ENCODE measurements around the gene COL5A2.

COL5A2 gene

GRCh38 chr2:189144700-189145211 lies 34.8 kb downstream of the COL5A2 start:
- DNase-seq: no peak

- no peak for DNase-seq
These were observed 35.6 kb downstream of the COL5A2 start for GRCh38 chr2:189143925-189144324.

GRCh38 chr2:189142893-189143759 lies 36.4 kb downstream of the COL5A2 start:
- DNase-seq: no peak

DNA sequence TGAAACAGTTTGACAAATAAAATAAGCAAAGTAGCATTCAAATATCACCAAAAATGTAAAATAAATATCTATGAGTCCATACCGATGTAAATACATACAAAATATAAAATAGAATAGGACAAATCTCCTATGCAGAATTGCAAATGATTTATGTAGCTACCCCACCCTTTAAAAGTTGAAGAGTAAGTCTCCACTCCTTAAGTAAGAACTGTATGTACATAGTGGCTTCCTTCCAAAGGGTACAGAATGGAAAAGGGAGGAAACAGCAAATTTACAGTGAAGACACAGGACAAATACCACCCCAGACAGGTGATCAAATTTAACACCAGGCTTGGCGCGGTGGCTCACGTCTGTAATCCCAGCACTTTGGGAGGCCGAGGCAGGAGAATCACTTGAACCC lies 40.8 kb downstream of the COL5A2 start:
- no peak for DNase-seq

GRCh38 chr2:189137519-189137918 lies 42.0 kb downstream of the COL5A2 start:
- no peak for DNase-seq

GRCh38 chr2:189134485-189134884 lies 45.1 kb downstream of the COL5A2 start:
- no peak for DNase-seq

DNA sequence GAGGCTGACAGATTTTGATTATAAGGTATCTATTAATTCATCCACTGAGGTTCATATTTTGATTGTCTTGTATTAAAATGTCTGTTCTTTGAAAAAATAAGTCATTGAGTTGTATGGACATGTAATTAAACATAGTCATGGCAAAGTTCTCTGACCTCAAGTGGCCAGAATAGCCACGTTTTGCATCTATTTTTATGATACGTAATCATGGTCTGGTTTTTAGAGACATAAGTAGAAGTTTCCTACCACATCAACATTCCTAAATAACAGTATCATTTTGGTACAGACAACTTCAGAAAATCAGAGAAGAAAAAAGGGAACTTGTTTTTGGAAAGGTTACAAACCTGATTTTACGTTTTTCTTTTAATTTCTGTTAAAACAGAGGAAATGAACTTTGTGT lies 47.6 kb downstream of the COL5A2 start:
- DNase-seq: no peak

GRCh38 chr2:189129971-189130370 lies 49.6 kb downstream of the COL5A2 start:
- no peak for DNase-seq

DNA sequence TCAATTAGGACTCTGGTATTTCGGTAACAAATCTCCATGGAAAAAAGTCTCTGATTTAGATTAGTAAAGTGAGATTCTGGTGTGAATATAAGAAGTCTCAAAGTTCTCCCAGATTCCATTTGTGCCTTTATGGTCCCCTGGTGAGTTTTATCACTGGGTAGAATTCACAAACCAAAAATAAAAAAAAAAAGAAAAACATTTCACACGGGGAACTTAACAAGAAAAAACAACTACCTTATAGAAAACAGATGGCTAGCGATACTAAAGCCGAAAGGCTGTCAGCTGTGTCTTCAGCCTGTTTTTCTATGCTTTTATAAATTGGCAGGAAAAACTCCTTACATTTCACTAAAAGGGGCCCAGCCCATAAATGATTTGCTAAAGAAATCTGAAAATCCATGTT lies 50.6 kb downstream of the COL5A2 start:
- no peak for DNase-seq

- no peak for DNase-seq
These were observed 51.8 kb downstream of the COL5A2 start for GRCh38 chr2:189127756-189128155.

- no peak for DNase-seq
These were observed 54.4 kb downstream of the COL5A2 start for GRCh38 chr2:189125195-189125594.

GRCh38 chr2:189124175-189124574 lies 55.4 kb downstream of the COL5A2 start:
- no peak for DNase-seq

DNA sequence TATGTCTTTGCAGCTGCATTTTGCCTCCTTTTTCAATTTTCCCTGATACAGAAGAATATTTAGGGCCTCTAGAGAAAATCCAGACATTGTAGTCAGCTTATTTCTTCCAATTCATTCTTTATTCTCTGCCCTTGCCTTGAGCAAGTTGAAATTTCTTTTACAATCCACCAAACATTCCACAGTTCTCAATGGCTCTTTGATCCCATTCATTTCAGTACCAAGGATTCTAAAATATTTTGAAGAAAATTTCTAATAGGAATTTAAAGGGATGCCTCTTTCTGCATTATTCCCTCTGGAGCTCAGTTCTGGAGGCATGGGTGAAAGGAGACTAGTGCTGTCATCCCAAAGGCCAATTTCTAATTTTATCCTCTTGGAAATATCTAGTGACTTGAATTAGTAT lies 61.2 kb downstream of the COL5A2 start:
- no peak for DNase-seq

DNA sequence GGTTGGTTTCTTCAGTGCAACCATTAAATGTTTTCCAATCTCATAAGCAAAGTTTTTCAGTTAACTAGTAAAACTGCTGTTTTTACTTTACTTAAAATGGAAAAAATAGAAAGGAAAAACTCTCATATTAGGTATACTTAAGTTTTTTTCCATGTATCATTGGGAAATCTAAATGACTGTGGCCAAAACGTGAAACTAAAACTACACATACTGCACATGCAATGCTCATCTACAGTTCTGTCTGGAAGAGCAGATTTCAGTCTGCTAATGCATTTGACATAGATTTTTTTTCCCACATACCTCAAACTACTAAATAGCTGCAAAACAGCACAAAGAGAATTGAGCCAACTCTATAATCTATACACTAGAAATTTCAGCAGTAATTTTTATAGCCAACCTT lies 62.6 kb downstream of the COL5A2 start:
- DNase-seq: no peak

- no peak for DNase-seq
These were observed 63.5 kb downstream of the COL5A2 start for GRCh38 chr2:189116087-189116486.

- no peak for DNase-seq
These were observed 64.4 kb downstream of the COL5A2 start for GRCh38 chr2:189115126-189115525.

GRCh38 chr2:189113963-189114362 lies 65.6 kb downstream of the COL5A2 start:
- DNase-seq: no peak

DNA sequence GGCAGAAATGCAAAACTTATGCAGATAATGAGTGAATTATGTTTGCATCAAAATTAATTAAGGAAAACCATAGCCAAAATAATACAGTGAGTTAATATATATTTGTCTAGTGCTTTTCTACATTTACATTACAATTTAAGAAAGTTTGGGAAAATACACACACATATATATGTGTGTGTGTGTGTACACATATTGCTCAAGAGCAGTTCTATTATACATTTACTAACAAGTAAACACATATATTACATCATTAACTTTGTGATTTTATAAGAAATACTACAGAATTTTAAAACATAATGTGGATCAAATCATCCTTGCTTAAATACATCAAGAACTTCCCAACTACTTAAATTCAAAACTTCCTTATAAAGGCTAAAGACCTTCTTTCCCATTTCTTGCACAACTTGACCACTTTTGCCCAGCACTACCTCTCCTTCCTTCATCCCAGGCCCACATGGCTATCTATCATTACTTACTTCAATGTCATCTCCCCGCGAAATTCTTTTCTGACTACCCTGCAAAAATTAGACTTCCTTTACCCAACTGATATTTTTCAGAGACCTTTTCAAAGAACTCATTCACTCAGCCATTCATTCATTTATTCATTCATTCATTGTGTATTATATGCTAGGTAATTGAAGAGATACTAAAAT lies 68.4 kb downstream of the COL5A2 start:
- DNase-seq: no peak

- DNase-seq: no peak
These were observed 69.6 kb downstream of the COL5A2 start for GRCh38 chr2:189109921-189110397.

GRCh38 chr2:189104934-189105333 lies 74.6 kb downstream of the COL5A2 start:
- no peak for DNase-seq

DNA sequence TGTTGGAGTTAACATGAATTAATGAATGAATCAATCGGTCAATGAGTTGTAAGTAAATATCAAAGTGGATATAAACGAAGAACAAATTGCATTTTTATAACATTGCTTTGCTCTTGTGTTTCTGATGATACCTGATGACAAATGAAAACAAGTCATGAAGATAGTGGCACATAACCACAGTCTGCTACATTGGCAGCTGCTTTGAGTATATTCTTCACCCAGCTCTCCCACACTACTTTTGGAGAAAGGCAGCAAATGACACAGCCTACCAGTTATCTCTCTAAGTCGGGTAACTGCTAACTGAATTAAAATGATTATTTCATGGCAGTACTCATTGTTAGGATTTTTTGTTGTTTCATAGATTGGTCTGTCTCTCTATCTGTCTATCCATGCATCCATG lies 76.8 kb downstream of the COL5A2 start:
- DNase-seq: no peak

GRCh38 chr2:189097934-189098333 lies 81.6 kb downstream of the COL5A2 start:
- no peak for DNase-seq

DNA sequence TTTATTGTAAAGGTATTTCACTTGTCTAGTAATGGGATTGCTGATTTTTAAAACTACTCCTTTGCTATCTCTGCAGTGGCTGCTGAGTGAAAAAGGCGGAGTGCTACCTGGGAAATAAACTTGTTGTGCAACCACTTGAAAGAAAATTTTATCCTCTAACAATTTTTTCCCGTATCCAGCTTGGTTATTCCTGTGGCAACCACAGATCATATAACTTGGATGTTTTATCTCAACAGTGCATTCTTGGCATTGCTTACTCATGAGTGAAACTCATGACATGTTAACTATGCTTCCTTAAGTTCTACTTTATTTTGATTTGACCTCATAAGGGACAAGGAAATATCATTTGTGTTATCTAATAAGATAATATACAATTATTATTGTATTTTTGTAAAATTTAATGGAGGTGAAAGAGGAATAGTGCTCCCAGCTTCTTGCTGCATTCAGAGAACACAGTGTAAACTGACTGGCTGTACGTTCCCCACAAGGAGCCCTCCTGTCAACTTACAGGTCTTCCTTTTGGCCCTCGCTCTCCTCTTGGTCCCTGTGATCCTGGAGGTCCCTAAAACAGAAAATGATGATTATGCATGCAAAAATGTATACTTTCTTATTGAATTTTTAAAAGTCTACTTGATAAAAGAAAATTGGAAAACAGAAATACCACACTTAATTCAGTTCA lies 82.7 kb downstream of the COL5A2 start:
- no peak for DNase-seq

- DNase-seq: no peak
These were observed 84.5 kb downstream of the COL5A2 start for GRCh38 chr2:189095101-189095500.
